HS-27A (cell line): ENCODE results near the gene AKAP13.

Source experiments
- DNase-seq: peaks from one replicate; pipeline ENCODE4 v3.0.0-alpha.2; 2012; ENCODE audit warnings: low read depth, missing footprints

Gene AKAP13

DNA sequence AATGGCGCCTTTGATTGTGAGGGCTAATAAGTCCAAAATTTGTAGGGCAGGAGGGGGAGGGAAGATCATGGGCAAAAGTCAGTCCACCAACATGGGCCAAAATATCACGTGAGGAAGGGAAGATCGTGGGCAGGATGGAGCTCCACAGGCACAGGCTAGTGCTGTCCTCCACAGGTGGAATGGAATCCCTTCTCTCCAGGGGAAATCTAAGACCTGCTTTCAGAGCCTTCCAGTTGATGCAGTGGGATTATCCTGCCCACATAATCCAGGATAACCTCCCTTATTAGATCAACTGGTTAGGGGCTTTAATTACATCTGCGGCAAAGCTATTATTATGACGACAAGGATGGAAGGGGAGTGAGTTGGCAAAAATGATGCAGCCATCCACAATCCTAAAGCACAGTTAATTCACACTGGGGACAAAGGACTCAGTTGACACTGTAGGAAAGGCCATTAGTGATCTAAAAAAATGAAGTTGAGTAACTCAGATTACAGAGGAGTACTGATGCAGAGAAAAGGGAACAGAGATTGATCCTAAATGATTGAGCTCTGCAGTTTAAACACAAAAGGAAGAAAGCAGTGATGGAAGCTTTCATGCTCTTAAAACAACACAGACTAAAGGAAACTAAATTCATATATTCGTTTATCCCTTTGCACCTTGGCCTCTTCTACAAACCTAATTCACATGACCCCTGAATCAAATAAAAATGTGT lies 159.8 kb downstream of the AKAP13 start:
- DNase-seq: no peak

- DNase-seq: no peak
Measured at GRCh38 chr15:85541744-85542143, 161.3 kb downstream of the AKAP13 start.

GRCh38 chr15:85542488-85542887 lies 162.1 kb downstream of the AKAP13 start:
- no peak for DNase-seq

GRCh38 chr15:85542895-85543331 lies 162.5 kb downstream of the AKAP13 start:
- no peak for DNase-seq

DNA sequence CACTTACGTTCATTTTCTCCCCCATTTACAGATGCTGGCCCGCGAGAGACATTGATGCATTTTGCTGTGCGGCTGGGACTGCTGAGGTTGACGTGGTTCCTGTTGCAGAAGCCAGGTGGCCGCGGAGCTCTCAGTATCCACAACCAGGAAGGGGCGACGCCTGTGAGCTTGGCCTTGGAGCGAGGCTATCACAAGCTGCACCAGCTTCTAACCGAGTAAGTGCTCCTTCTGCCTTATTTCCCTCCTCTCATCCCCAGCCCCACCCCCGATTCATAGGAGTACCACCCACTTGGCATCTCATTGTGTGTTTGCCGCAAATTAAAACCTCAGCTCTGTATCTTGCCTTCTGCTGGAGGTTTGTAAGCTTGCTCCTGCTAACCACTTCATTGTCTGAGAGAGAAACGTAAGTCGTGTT lies 163.3 kb downstream of the AKAP13 start:
- DNase-seq: no peak

DNA sequence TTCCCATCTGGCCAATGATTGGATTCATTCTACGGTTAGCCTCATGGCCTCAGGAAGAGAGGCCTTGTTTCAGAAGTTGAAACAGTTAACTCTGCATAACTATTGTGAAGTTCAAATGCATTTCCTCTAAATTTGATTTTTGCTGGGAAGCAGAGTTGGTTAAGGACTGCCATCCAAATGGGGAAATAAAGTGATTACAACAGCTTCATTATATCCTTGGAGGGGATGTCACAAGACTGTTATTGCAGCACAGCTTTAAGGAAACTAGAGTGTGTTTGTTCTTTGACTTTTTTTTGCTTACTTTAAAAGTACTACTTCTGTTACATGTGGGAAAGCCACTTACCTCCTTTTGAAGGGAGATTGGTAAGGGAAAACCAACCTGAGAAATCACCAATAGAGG lies 164.8 kb downstream of the AKAP13 start:
- DNase-seq: no peak

DNA sequence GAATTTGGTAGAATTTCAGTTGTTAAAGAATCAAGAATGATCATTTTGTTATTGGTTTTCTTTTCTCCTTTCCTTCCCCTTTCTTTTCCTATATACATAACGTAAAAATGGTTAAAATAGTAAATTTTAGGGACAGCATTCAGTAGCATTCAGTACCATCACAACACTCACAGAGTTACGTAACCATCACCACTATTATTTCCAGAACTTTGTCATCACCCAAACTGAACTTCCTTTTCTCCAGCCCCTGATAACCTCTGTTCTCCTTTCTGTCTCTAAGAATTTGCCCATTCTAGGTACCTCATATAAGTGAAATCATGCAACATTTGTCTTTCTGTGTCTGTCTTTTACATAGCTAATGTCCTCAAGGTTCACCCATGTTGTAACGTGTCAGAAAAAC lies 165.3 kb downstream of the AKAP13 start:
- DNase-seq: no peak

GRCh38 chr15:85547386-85547785 lies 167.0 kb downstream of the AKAP13 start:
- no peak for DNase-seq

GRCh38 chr15:85550283-85550682 lies 169.9 kb downstream of the AKAP13 start:
- DNase-seq: no peak

GRCh38 chr15:85551221-85551832 lies 170.9 kb downstream of the AKAP13 start:
- no peak for DNase-seq

DNA sequence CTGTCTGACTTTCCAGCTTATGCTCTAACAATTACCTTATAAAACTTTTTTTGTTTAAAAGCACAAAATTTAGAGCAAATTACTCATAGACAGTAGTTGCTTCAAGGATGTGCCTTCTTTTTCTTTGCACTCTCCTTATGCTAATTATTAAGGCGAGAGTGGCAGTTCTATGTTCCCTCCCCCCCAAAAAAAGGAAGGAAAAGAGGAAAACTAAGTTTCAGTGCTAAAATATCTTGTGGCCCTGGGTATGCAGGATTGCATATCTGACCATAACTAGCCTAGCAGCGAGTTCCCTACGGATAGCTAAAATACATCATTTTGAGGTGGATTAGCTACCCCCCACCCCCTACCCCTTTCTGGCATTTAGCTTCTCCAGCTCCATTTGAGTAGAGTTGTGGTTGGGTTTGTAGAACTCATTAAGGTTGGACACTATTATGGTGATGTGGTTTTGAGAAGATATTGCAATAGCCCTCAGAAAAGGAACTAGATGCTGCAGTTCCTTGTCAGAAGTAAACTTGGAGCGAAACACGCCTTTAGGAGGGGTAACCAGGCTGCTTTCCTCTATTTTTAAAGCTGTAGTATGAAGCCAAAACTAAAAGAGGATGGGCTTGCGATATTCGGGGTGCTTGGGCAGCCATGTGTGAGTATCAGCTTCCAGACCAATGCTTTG lies 174.6 kb downstream of the AKAP13 start:
- DNase-seq: no peak

DNA sequence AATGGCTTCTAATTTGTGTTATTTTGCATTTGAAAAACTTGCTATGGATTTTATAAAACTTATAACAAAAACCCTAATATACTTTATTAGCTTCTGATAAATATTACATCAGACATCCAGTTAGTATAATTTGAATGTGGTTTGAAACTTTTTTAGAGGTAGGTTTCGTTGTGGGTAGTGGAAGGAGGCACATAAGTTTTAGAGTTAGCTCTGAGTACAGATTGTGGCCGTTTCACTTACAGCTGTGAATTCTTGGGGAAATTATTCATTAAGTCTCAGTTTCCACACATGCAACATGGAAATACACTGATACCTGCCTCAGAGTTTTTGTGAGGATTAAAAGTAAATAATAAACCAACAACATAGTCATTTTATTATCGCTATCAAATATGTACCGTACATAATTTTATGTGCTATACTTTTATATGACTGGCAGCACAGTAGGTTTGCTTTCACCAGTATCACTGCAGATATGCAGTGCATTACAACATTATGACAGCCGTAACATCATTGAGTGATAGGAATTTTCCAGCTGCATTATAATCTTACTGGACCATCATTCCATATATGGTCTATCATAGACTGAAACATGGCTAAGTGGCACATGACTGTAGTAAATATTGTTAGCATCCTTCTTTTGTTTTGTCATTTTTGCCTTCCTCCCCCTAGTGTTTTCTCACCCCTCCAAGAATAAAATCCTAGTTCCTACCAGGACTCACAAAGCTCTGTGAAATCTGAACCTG lies 175.6 kb downstream of the AKAP13 start:
- no peak for DNase-seq

- no peak for DNase-seq
Measured at GRCh38 chr15:85556618-85556895, 176.2 kb downstream of the AKAP13 start.

DNA sequence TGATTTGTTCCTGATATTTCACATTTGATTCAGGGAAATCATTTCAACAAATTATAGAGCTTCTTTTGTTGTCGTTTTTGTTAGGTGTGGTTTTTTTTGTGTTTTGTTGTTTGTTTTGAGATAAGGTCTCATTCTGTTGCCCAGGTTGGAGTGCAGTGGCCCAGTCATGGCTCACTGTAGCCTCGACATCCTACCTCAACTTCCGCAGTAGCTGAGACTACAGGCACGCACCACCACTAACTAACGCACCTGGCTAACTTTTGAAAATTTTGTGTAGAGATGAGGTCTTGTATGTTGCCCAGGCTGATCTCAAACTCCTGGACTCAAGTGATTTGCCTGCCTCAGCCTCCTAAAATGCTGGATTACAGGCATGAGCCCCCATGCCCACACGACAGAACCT lies 177.0 kb downstream of the AKAP13 start:
- DNase-seq: no peak

DNA sequence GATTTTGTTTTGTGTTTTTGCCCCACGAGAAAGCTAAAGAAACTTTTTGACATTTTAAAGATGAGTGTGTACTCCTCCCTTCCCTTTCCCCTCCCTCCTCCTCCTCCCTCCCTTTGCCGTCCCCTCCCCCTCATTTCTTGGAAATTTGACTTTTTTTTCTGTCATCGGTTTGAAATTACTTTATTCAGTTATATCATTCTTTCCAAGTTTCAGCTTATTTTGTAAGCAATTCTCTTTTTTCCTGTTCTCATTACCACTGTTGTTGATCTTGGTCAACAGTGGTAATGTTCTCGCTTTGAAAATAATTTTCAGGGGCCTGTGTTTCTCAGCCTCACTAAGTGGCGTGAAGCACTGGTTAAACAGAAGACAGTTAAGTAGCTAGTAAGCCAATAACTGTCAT lies 178.4 kb downstream of the AKAP13 start:
- no peak for DNase-seq

DNA sequence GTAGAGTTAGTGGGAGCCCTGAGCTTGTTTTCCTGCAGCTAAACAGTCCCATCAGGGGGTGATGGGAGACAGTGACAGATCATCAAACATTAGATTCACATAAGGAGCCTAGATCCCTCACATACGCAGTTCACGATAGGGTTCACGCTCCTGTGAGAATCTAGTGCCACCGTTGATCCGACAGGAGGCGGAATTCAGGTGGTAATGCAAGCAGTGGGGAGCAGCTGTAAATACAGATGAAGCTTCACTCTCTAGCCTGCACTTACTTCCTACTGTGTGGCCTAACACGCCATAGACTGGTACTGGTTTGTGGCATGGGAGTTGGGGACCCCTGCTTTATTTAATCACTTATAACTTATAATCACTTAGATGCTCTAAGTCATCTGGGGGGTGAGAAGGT lies 179.1 kb downstream of the AKAP13 start:
- DNase-seq: no peak

DNA sequence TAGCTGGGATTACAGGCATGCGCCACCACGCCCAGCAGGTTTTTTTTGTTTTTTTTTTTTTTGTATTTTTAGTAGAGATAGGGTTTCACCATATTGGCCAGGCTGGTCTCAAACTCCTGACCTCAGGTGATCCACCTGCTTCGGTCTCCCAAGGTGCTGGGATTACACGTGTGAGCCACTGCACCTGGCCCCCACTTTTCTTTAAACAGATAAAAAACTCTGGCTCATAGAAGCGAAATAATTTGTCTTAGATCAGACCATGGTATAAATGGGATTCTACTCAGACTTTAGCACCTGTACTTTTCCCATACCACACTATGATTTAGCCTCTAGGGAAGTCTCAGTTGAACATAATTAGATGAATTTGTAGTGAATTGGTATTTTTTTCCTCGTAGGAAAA lies 182.4 kb downstream of the AKAP13 start:
- DNase-seq: no peak

GRCh38 chr15:85563328-85563727 lies 182.9 kb downstream of the AKAP13 start:
- no peak for DNase-seq

DNA sequence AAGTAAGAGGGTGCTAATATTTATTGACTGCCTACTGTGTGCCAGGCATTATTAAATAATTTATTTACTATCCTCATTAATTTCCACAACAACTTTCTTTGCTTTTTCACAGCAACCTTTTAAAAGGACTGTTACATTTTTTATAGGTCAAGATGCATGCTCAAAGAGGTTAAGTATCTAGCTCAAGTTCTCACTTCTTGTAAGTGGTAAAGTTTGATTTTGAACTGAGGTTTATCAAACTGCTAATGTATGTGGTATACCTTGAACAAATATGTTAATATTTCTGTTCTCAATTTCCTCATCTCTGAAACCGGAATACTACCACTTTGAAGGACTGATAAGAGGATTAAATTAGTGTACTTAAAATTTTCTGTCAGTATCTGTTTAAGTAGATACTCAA lies 183.3 kb downstream of the AKAP13 start:
- no peak for DNase-seq

GRCh38 chr15:85564686-85565085 lies 184.3 kb downstream of the AKAP13 start:
- no peak for DNase-seq

DNA sequence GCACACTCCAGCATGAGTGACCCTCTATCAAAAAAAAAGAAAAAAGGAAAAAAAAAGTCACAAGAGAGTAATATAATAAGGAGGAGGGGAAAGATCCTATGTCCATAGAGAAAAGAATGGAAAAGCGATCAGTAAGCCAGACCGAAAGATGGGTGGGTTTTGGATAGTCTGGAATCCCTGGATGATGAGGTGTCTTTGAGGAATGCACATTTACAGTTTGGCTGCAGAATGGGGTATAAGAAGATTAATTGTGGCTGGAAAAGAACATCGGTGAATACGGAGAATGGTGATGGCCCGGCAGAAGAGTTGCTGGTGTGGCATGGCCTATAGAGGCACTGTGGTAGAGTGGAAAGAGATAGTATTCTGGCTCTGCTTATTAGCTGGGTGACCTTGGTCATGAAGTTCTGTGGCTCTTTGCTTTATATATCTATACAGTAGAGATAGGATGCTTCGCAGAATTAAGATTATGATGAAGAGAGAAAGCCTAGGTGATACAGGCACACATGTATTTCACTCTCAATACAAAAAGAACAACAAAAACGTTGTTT lies 187.9 kb downstream of the AKAP13 start:
- no peak for DNase-seq

DNA sequence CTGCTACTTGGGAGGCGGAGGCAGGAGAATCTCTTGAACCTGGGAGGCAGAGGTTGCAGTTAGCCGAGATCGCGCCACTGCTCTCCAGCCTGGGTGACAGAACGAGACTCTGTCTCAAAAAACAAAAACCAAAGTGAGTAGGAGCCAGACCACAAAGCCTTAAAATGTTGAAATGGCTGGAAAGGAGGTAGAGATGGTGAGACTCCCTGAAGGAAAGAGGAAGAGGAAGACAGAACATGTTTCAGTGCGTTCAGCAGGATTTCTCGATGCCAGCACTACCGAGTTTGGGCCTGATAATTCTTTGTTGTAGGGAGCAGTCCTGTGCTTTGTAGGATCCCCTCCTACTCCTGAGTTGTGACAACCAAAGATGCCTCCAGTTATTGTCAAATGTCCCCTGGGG lies 189.9 kb downstream of the AKAP13 start:
- no peak for DNase-seq

- no peak for DNase-seq
Measured at GRCh38 chr15:85571780-85572179, 191.4 kb downstream of the AKAP13 start.
